IMR-90 (cell line): ENCODE measurements around the gene CPSF2. TPM values are rescaled to one million over a fixed set of nuclear protein-coding genes. Genes with fewer than 3 reads are reported as not detected.
"Not testable (repeated sequence)": the region's sequence is repeated elsewhere in the genome, so short reads cannot be mapped to it uniquely, and the experiment has no call there.

Experiments
- ATAC-seq: fragments of 200-7000 bp; cut with Tn5 transposase; 2 replicates; pipeline ENCODE4 v1.9.1; 2020; ENCODE audit warnings: low read depth, mild to moderate bottlenecking, moderate library complexity
- BruUV-seq: library from RNA; stranded (reverse); fragments of 400-500 nt; replicated peaks from 2 replicates; lab custom pipeline; 2021; lab: Mats Ljungman, UMichigan
- CTCF ChIA-PET: fragments of 300-600 bp; formaldehyde crosslinking; extraction: SDS; loops from one replicate; lab custom pipeline; 2021; ENCODE audit warnings: antibody characterized with exemption; lab: Yijun Ruan, JAX
- POLR2A ChIA-PET: fragments of 300-600 bp; sonication (Branson Sonifier 250); formaldehyde crosslinking; loops from one replicate; lab custom pipeline; 2022; ENCODE audit warnings: antibody characterized with exemption; ENCODE audit not compliant: unreplicated experiment; lab: Charles Lee
- DNase-seq: peaks from one replicate; pipeline ENCODE4 v3.0.0; 2013
- H2AFZ ChIP-seq: replicated peaks from 2 replicates; pipeline ENCODE3; 2013; ENCODE audit warnings: low read length, mild to moderate bottlenecking; ENCODE audit not compliant: poor library complexity
- H2AK5ac ChIP-seq: 2 replicates; pipeline ENCODE4 v1.6.1; 2013; ENCODE audit warnings: low read depth, low read length, inconsistent platforms
- H2AK9ac ChIP-seq: replicated peaks from 2 replicates; pipeline ENCODE3; 2013; ENCODE audit warnings: mild to moderate bottlenecking, low read depth, low read length, moderate library complexity; ENCODE audit not compliant: poor library complexity
- H2BK120ac ChIP-seq: 2 replicates; pipeline ENCODE4 v1.6.1; 2013; ENCODE audit warnings: low read depth, low read length, inconsistent platforms
- H2BK15ac ChIP-seq: 3 replicates; pipeline ENCODE4 v1.6.1; 2013; ENCODE audit warnings: low read depth, low read length, inconsistent platforms
- H2BK20ac ChIP-seq: 2 replicates; pipeline ENCODE4 v1.6.1; 2013; ENCODE audit warnings: low read depth, mild to moderate bottlenecking, inconsistent platforms, low read length, moderate library complexity
- H2BK5ac ChIP-seq: 2 replicates; pipeline ENCODE4 v1.6.1; 2013; ENCODE audit warnings: mild to moderate bottlenecking, low read depth, low read length, inconsistent platforms; ENCODE audit not compliant: poor library complexity, severe bottlenecking
- H3K14ac ChIP-seq: replicated peaks from 2 replicates; pipeline ENCODE4 v1.6.1; 2013; ENCODE audit warnings: low read depth, low read length, inconsistent platforms
- H3K18ac ChIP-seq: 2 replicates; pipeline ENCODE4 v1.6.1; 2013; ENCODE audit warnings: low read depth, low read length, control low read depth
- H3K23ac ChIP-seq: 2 replicates; pipeline ENCODE4 v1.6.1; 2013; ENCODE audit warnings: low read depth, low read length, inconsistent platforms
- H3K27ac ChIP-seq: 2 replicates; pipeline ENCODE4 v1.5.1; 2013; ENCODE audit warnings: mild to moderate bottlenecking, control low read depth, low read length; ENCODE audit not compliant: insufficient read depth
- H3K27me3 ChIP-seq: 2 replicates; pipeline ENCODE4 v1.6.1; 2013; ENCODE audit warnings: low read length; ENCODE audit not compliant: control insufficient read depth, insufficient read depth
- H3K36me3 ChIP-seq: 2 replicates; pipeline ENCODE4 v1.6.1; 2013; ENCODE audit warnings: low read length, mixed read lengths; ENCODE audit not compliant: control insufficient read depth, insufficient read depth
- H3K4ac ChIP-seq: 2 replicates; pipeline ENCODE4 v1.6.1; 2013; ENCODE audit warnings: low read depth, low read length, inconsistent platforms
- H3K4me1 ChIP-seq: 2 replicates; pipeline ENCODE4 v1.6.1; 2013; ENCODE audit warnings: low read length, mixed read lengths; ENCODE audit not compliant: control insufficient read depth, insufficient read depth
- H3K4me2 ChIP-seq: 2 replicates; pipeline ENCODE4 v1.6.1; 2013; ENCODE audit warnings: low read depth, mild to moderate bottlenecking, control low read depth, low read length, moderate library complexity
- H3K4me3 ChIP-seq: 2 replicates; pipeline ENCODE4 v1.5.1; 2013; ENCODE audit warnings: low read depth, mild to moderate bottlenecking, control low read depth, low read length, moderate library complexity; ENCODE audit not compliant: insufficient read depth
- H3K56ac ChIP-seq: 2 replicates; pipeline ENCODE4 v1.6.1; 2013; ENCODE audit warnings: low read length, inconsistent platforms; ENCODE audit not compliant: insufficient read depth; ENCODE audit errors: extremely low read depth
- H3K79me1 ChIP-seq, 2 experiments: 2 replicates each; pipeline ENCODE4 v1.6.1; 2013; ENCODE audit warnings: low read length in 2 of 2, inconsistent platforms in 1 of 2, low read depth in 1 of 2
- H3K9ac ChIP-seq: 2 replicates; pipeline ENCODE4 v1.6.1; 2013; ENCODE audit warnings: low read depth, low read length, control low read depth
- H3K9me1 ChIP-seq: 2 replicates; pipeline ENCODE4 v1.6.1; 2013; ENCODE audit warnings: low read length, inconsistent platforms; ENCODE audit not compliant: insufficient read depth
- H3K9me3 ChIP-seq: 2 replicates; pipeline ENCODE4 v1.6.1; 2013; ENCODE audit warnings: low read length; ENCODE audit not compliant: control insufficient read depth, insufficient read depth
- H4K20me1 ChIP-seq: 2 replicates; pipeline ENCODE4 v1.6.1; 2013; ENCODE audit warnings: low read length, inconsistent platforms; ENCODE audit not compliant: insufficient read depth
- H4K5ac ChIP-seq: 2 replicates; pipeline ENCODE4 v1.6.1; 2013; ENCODE audit warnings: mild to moderate bottlenecking, low read depth, low read length, control low read depth
- H4K8ac ChIP-seq, 2 experiments: 2 replicates each; pipeline ENCODE4 v1.6.1; 2013; ENCODE audit warnings: low read depth in 2 of 2, low read length in 2 of 2, control low read depth in 1 of 2, inconsistent platforms in 1 of 2
- H4K91ac ChIP-seq: 2 replicates; pipeline ENCODE4 v1.6.1; 2013; ENCODE audit warnings: low read depth, low read length, inconsistent platforms; ENCODE audit not compliant: insufficient read depth
- WGBS, 2 experiments: methylation state at CpG; one replicate each; pipeline versions ENCODE4 v1.1.5 to v1.1.7; 2013; ENCODE audit warnings: missing lambda C conversion rate in 2 of 2; ENCODE audit not compliant: insufficient read length in 1 of 2; ENCODE audit errors: extremely low coverage in 2 of 2; 5-methylcytosine and 5-hydroxymethylcytosine counted together
- dilution Hi-C: fragments of 300-500 bp; cut with HindIII; formaldehyde crosslinking; loops from one replicate; pipeline ENCODE4 v1.14.3; 2018; ENCODE audit warnings: low sequenced_read_pairs; ENCODE audit not compliant: unreplicated experiment
- in situ Hi-C: fragments of 300-500 bp; cut with MboI; formaldehyde crosslinking; loops from 3 replicates; pipeline ENCODE4 v1.14.3; 2019; ENCODE audit warnings: low sequenced_read_pairs, inconsistent platforms, mixed read lengths
- intact Hi-C: fragments of 100-400 bp; cut with micrococcal nuclease; formaldehyde crosslinking; loops from 2 replicates; pipeline ENCODE4 v1.10.0; 2022
- polyA plus RNA-seq, 3 experiments: library from polyadenylated mRNA; depleted of rRNA; stranded (reverse); fragments of >200 nt; gene quantifications; 2 replicates each; pipeline ENCODE4 v1.2.3, GENCODE V29; 2012; ENCODE audit warnings: low replicate concordance in 1 of 3
- total RNA-seq: library from RNA; depleted of rRNA; stranded (reverse); fragments of >200 nt; gene quantifications from 2 replicates; pipeline ENCODE4 v1.2.3, GENCODE V29; 2012

The CPSF2 gene
- total and polyA plus RNA-seq, 2 of the 4 experiments (the other 2 are of a cell fraction) = 18.5 to 30.6 TPM

DNA sequence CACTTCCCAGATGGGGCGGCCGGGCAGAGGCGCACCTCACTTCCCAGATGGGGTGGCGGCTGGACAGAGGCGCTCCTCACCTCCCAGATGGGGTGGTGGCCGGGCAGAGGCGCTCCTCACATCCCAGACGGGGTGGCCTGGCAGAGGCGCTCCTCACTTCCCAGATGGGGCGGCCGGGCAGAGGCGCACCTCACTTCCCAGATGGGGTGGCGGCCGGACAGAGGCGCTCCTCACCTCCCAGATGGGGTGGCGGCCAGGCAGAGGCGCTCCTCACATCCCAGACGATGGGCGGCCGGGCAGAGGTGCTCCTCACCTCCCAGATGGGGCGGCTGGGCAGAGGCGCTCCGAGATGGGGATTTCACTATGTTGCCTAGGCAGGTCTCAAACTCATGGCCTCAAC lies 65.8 kb downstream of the CPSF2 start:
- intact Hi-C loops, POLR2A ChIA-PET, H3K4me2 ChIP-seq, CTCF ChIA-PET, H4K5ac ChIP-seq, DNase-seq, ATAC-seq, H3K27ac ChIP-seq, H4K20me1 ChIP-seq, H3K14ac ChIP-seq, dilution Hi-C loops, H2BK20ac ChIP-seq, H2BK15ac ChIP-seq, H3K56ac ChIP-seq, BruUV-seq, H3K18ac ChIP-seq, H3K4me1 ChIP-seq, H2BK5ac ChIP-seq, H3K79me1 ChIP-seq, H4K8ac ChIP-seq, H2AK5ac ChIP-seq, H2AK9ac ChIP-seq, H3K9ac ChIP-seq, H3K4me3 ChIP-seq, in situ Hi-C loops, H3K4ac ChIP-seq, H3K23ac ChIP-seq, H3K36me3 ChIP-seq, H3K9me3 ChIP-seq, H4K91ac ChIP-seq, H2AFZ ChIP-seq, H3K9me1 ChIP-seq, H3K27me3 ChIP-seq, H2BK120ac ChIP-seq: not testable (repeated sequence)
- 82% methylated on average over 10 of the region's 23 CpGs; no CpG with 5 or more reads in 1 of the 2 experiments for WGBS, 2 experiments
